Endodermal cell (in vitro differentiated cells): ENCODE results near the gene NAV2. TPM values are rescaled to one million over a fixed set of nuclear protein-coding genes. Genes with fewer than 3 reads are reported as not detected.
A peak's percentile ranks its signal among the peaks of the same experiment; 100 is the strongest.

Source experiments
- DNase-seq: peaks from one replicate; pipeline ENCODE4 v3.0.0-alpha.2; 2017
- H3K27ac ChIP-seq: 2 replicates; pipeline ENCODE4 v1.5.1; 2013; ENCODE audit warnings: mild to moderate bottlenecking, low read depth, low read length, moderate library complexity
- H3K27me3 ChIP-seq: 2 replicates; pipeline ENCODE4 v1.6.1; 2013; ENCODE audit warnings: mild to moderate bottlenecking, low read length, moderate library complexity; ENCODE audit not compliant: insufficient read depth, control insufficient read depth, poor library complexity, severe bottlenecking
- H3K36me3 ChIP-seq: 2 replicates; pipeline ENCODE4 v1.7.0; 2013; ENCODE audit warnings: mild to moderate bottlenecking, low read length, moderate library complexity; ENCODE audit not compliant: control insufficient read depth, insufficient read depth
- H3K4me1 ChIP-seq: one replicate; pipeline ENCODE4 v1.7.0; 2013; ENCODE audit warnings: low read length; ENCODE audit not compliant: control insufficient read depth, insufficient read depth
- H3K4me3 ChIP-seq: 2 replicates; pipeline ENCODE4 v1.5.1; 2013; ENCODE audit warnings: mild to moderate bottlenecking, low read length, moderate library complexity
- H3K9ac ChIP-seq: 2 replicates; pipeline ENCODE4 v1.6.1; 2013; ENCODE audit warnings: mild to moderate bottlenecking, low read length, moderate library complexity; ENCODE audit not compliant: poor library complexity, severe bottlenecking; ENCODE audit errors: extremely low read depth
- H3K9me3 ChIP-seq: 2 replicates; pipeline ENCODE4 v1.6.1; 2013; ENCODE audit warnings: mild to moderate bottlenecking, low read length, moderate library complexity; ENCODE audit not compliant: control insufficient read depth
- H3K27ac Mint-ChIP-seq: 2 replicates; pipeline ENCODE4 v1.8.0; 2020; ENCODE audit warnings: mixed read lengths
- H3K27me3 Mint-ChIP-seq: 2 replicates; pipeline ENCODE4 v1.8.0; 2021; ENCODE audit warnings: mild to moderate bottlenecking, mixed read lengths; ENCODE audit not compliant: insufficient read depth
- H3K36me3 Mint-ChIP-seq: 2 replicates; pipeline ENCODE4 v1.8.0; 2020; ENCODE audit warnings: low read depth, mixed read lengths
- H3K4me1 Mint-ChIP-seq: 2 replicates; pipeline ENCODE4 v1.8.0; 2020; ENCODE audit warnings: mixed read lengths
- H3K4me3 Mint-ChIP-seq: 2 replicates; pipeline ENCODE4 v1.8.0; 2020; ENCODE audit warnings: mild to moderate bottlenecking, moderate library complexity, mixed read lengths
- H3K9me3 Mint-ChIP-seq: 2 replicates; pipeline ENCODE4 v1.8.0; 2020; ENCODE audit warnings: mild to moderate bottlenecking, mixed read lengths
- WGBS, 2 experiments: methylation state at CpG; one replicate each; pipeline versions ENCODE4 v1.1.5 to v1.1.7; 2013; ENCODE audit warnings: missing lambda C conversion rate in 2 of 2, mixed read lengths in 1 of 2; ENCODE audit not compliant: insufficient coverage in 1 of 2, insufficient read length in 1 of 2; 5-methylcytosine and 5-hydroxymethylcytosine counted together
- total RNA-seq, 2 donors: library from RNA; stranded (reverse); fragmentation: NEBNext Ultra II Directional in 1 of 2; extraction: Animal tissue kit (Norgen Biotek cat#: 25700) in 1 of 2; gene quantifications; 2 replicates in 1 of 2; 3 replicates in 1 of 2; pipeline ENCODE4 v1.2.1, GENCODE V29; 2021
- TF ChIP-seq, protein P1 (sequence below): fragments of 200-600 bp; sonication (generic); conservative IDR thresholded peaks from 2 replicates; pipeline ENCODE4 v1.5.0; 2021; ENCODE audit warnings: antibody characterized with exemption, mild to moderate bottlenecking

The NAV2 gene
- total RNA-seq, 2 donors from 2014 or later = 37.1 to 42.4 TPM

- H3K27ac Mint-ChIP-seq = no peak overlapping the region
- H3K4me3 Mint-ChIP-seq = no peak overlapping the region
- H3K27ac ChIP-seq = no peak overlapping the region
These were observed 407.7 kb downstream of the NAV2 start for GRCh38 chr11:20120134-20120925.

GRCh38 chr11:20122131-20122530, 409.5 kb downstream of the NAV2 start:
- Mint-ChIP-seq H3K4me3 (no peak overlapping the region), H3K27me3 (no peaks in the 10 kb centered on the region), H3K4me1 (no peaks in the 10 kb centered on the region), H3K36me3 (peaks cover 24% of the 10 kb centered on the region), H3K9me3 (no peaks in the 10 kb centered on the region), H3K27ac (no peak overlapping the region)
- peaks cover 4% of the 10 kb centered on the region for H3K36me3 ChIP-seq
- no peaks in the 10 kb centered on the region for H3K9me3 ChIP-seq
- no peaks in the 10 kb centered on the region for H3K27me3 ChIP-seq
- DNase-seq = no peak
- H3K27ac ChIP-seq = no peak overlapping the region
- 73 to 75% methylated on average over 2 of the region's 3 CpGs for WGBS, 2 experiments
- TF ChIP-seq, protein P1, sequence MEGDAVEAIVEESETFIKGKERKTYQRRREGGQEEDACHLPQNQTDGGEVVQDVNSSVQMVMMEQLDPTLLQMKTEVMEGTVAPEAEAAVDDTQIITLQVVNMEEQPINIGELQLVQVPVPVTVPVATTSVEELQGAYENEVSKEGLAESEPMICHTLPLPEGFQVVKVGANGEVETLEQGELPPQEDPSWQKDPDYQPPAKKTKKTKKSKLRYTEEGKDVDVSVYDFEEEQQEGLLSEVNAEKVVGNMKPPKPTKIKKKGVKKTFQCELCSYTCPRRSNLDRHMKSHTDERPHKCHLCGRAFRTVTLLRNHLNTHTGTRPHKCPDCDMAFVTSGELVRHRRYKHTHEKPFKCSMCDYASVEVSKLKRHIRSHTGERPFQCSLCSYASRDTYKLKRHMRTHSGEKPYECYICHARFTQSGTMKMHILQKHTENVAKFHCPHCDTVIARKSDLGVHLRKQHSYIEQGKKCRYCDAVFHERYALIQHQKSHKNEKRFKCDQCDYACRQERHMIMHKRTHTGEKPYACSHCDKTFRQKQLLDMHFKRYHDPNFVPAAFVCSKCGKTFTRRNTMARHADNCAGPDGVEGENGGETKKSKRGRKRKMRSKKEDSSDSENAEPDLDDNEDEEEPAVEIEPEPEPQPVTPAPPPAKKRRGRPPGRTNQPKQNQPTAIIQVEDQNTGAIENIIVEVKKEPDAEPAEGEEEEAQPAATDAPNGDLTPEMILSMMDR = no peak
- H3K4me3 ChIP-seq = no peak overlapping the region
- no peaks in the 10 kb centered on the region for H3K4me1 ChIP-seq
- no peak overlapping the region for H3K9ac ChIP-seq

More at GRCh38 chr11:20120134-20120925, 407.7 kb downstream of the NAV2 start:
- H3K27me3 Mint-ChIP-seq = no peaks in the 10 kb centered on the region
- Histone ChIP-seq H3K27me3 (no peaks in the 10 kb centered on the region), H3K4me3 (no peak overlapping the region), H3K9me3 (no peaks in the 10 kb centered on the region), H3K36me3 (peaks cover 4% of the 10 kb centered on the region), H3K9ac (no peak overlapping the region), H3K4me1 (no peaks in the 10 kb centered on the region)
- H3K4me1 Mint-ChIP-seq = no peaks in the 10 kb centered on the region
- peaks cover 29% of the 10 kb centered on the region for H3K36me3 Mint-ChIP-seq
- TF ChIP-seq, protein P1 = no peak
- H3K9me3 Mint-ChIP-seq = no peaks in the 10 kb centered on the region
- no peak for DNase-seq
- 89 to 91% methylated on average over 3 to 7 of the region's 7 CpGs for WGBS, 2 experiments

GRCh38 chr11:20125927-20126326, 413.3 kb downstream of the NAV2 start:
- peak overlapping the region; percentile 19 for H3K27ac Mint-ChIP-seq
- no peak overlapping the region for H3K4me3 Mint-ChIP-seq

More at GRCh38 chr11:20125927-20126326, 413.3 kb downstream of the NAV2 start:
- Histone ChIP-seq H3K36me3 (no peaks in the 10 kb centered on the region), H3K9ac (no peak overlapping the region), H3K4me3 (no peak overlapping the region), H3K4me1 (no peaks in the 10 kb centered on the region), H3K27ac (no peak overlapping the region), H3K27me3 (no peaks in the 10 kb centered on the region), H3K9me3 (no peaks in the 10 kb centered on the region)
- H3K36me3 Mint-ChIP-seq = no peaks in the 10 kb centered on the region
- peaks cover 16% of the 10 kb centered on the region for H3K27me3 Mint-ChIP-seq
- H3K4me1 Mint-ChIP-seq = no peaks in the 10 kb centered on the region
- no peak for DNase-seq
- 89 to 90% methylated on average over 5 to 6 of the region's 6 CpGs for WGBS, 2 experiments
- H3K9me3 Mint-ChIP-seq = no peaks in the 10 kb centered on the region
- TF ChIP-seq, protein P1 = no peak
